Adrenal gland (tissue), 5 donors: ENCODE results near the gene TXNDC11.

ENCODE experiments used
- POLR2A ChIP-seq, 2 donors: fragments of 450-650 bp; IDR thresholded peaks; one replicate each; pipeline ENCODE4 v1.6.1; 2017; ENCODE audit warnings: antibody characterized with exemption in 2 of 2, mild to moderate bottlenecking in 2 of 2, moderate library complexity in 1 of 2
- TF ChIP-seq, protein P1 (sequence below), 6 experiments: fragments of 450-650 bp in 4 of 6; fragments of 200-600 bp in 2 of 6; sonication (generic) in 1 of 6; IDR thresholded peaks; 1 replicate in 5 of 6; 2 replicates in 1 of 6; pipeline versions ENCODE4 v1.5.1 to v1.8.0; 2016 to 2021; ENCODE audit warnings: antibody characterized with exemption in 6 of 6, mild to moderate bottlenecking in 2 of 6, moderate library complexity in 1 of 6
- donor health status: DM: no; HTN: no; CAD: no.

DNA sequence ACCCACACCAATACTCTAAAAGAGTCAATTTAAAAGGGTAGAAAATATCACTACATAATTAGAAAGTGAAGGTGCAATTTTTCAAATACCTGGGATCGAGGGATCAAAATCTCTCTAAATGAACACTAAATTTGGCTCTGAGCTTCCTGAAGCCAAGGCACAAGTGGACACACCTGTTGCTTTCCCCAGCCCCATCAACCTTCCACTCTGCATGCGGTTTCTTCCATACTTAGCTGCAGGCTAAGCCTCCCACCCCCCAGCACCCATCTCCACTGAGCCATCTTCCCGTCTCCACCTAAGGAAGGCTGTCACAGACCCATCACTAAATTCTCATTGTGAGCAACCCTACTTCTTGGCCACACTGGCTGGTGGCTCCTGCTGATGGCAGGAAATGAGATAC is 30.5 kb downstream of the TXNDC11 start:
- TF ChIP-seq, protein P1, sequence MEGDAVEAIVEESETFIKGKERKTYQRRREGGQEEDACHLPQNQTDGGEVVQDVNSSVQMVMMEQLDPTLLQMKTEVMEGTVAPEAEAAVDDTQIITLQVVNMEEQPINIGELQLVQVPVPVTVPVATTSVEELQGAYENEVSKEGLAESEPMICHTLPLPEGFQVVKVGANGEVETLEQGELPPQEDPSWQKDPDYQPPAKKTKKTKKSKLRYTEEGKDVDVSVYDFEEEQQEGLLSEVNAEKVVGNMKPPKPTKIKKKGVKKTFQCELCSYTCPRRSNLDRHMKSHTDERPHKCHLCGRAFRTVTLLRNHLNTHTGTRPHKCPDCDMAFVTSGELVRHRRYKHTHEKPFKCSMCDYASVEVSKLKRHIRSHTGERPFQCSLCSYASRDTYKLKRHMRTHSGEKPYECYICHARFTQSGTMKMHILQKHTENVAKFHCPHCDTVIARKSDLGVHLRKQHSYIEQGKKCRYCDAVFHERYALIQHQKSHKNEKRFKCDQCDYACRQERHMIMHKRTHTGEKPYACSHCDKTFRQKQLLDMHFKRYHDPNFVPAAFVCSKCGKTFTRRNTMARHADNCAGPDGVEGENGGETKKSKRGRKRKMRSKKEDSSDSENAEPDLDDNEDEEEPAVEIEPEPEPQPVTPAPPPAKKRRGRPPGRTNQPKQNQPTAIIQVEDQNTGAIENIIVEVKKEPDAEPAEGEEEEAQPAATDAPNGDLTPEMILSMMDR (IDR thresholded peaks at IDR 0.05): no peak
- TF ChIP-seq POLR2A (IDR thresholded peaks at IDR 0.05): no peak
